GM21447 (cell line): Measurements from ENCODE around the gene SIGLEC1.

Experiments used
- ATAC-seq: cut with Tn5 transposase; IDR thresholded peaks from one replicate; pipeline ENCODE4 v1.9.1; 2021; ENCODE audit not compliant: unreplicated experiment

The SIGLEC1 gene

GRCh38 chr20:3702611-3703391 is 9.6 kb downstream of the SIGLEC1 start:
- no peak for ATAC-seq

- ATAC-seq = no peak
These were observed 11.1 kb downstream of the SIGLEC1 start for GRCh38 chr20:3701061-3701998.

GRCh38 chr20:3699037-3699436 is 13.4 kb downstream of the SIGLEC1 start:
- ATAC-seq = no peak

- ATAC-seq = no peak
These were observed 13.8 kb downstream of the SIGLEC1 start for GRCh38 chr20:3698591-3699001.

- no peak for ATAC-seq
These were observed 14.7 kb downstream of the SIGLEC1 start for GRCh38 chr20:3697588-3698305.

- no peak for ATAC-seq
These were observed 15.4 kb downstream of the SIGLEC1 start for GRCh38 chr20:3696745-3697587.

- no peak for ATAC-seq
These were observed 16.2 kb downstream of the SIGLEC1 start for GRCh38 chr20:3696200-3696599.

GRCh38 chr20:3694864-3695263 is 17.5 kb downstream of the SIGLEC1 start:
- no peak for ATAC-seq

GRCh38 chr20:3693376-3693775 is 19.0 kb downstream of the SIGLEC1 start:
- ATAC-seq = no peak

GRCh38 chr20:3692706-3693294 is 19.6 kb downstream of the SIGLEC1 start:
- no peak for ATAC-seq

- ATAC-seq = no peak
These were observed 20.5 kb downstream of the SIGLEC1 start for GRCh38 chr20:3691897-3692296.

GRCh38 chr20:3691306-3691705 is 21.1 kb downstream of the SIGLEC1 start:
- no peak for ATAC-seq

GRCh38 chr20:3690413-3690812 is 22.0 kb downstream of the SIGLEC1 start:
- ATAC-seq = no peak

GRCh38 chr20:3689978-3690377 is 22.4 kb downstream of the SIGLEC1 start:
- ATAC-seq = no peak

- no peak for ATAC-seq
These were observed 24.7 kb downstream of the SIGLEC1 start for GRCh38 chr20:3687655-3688054.

GRCh38 chr20:3686867-3687321 is 25.5 kb downstream of the SIGLEC1 start:
- ATAC-seq = no peak

- ATAC-seq = no peak
These were observed 26.0 kb downstream of the SIGLEC1 start for GRCh38 chr20:3686421-3686820.

- ATAC-seq = no peak
These were observed 27.1 kb downstream of the SIGLEC1 start for GRCh38 chr20:3685341-3685740.

GRCh38 chr20:3681931-3682781 is 30.2 kb downstream of the SIGLEC1 start, which contains the start of gene ADAM33:
ADAM33 (minus strand) TSS chr20:3682010; CDS start chr20:3682004, 6 bp downstream.
- ATAC-seq = no peak
